HG03095 (cell line): Measurements from ENCODE around the gene CDC42BPB.
"Not testable (repeated sequence)": the region's sequence is repeated elsewhere in the genome, so short reads cannot be mapped to it uniquely, and the experiment has no call there.

Experiments used
- ATAC-seq: cut with Tn5 transposase; IDR thresholded peaks from one replicate; pipeline ENCODE4 v1.9.1; 2021; ENCODE audit warnings: moderate library complexity; ENCODE audit not compliant: unreplicated experiment

Gene CDC42BPB

GRCh38 chr14:102930138-102930752 is 127.1 kb downstream of the CDC42BPB start:
- ATAC-seq, result no peak

- ATAC-seq, result no peak
These were observed 127.9 kb downstream of the CDC42BPB start for GRCh38 chr14:102929241-102930137.

GRCh38 chr14:102928412-102929240 is 128.7 kb downstream of the CDC42BPB start:
- ATAC-seq, result peak; percentile 50

GRCh38 chr14:102927878-102928411 is 129.4 kb downstream of the CDC42BPB start:
- ATAC-seq, result no peak

- no peak for ATAC-seq
These were observed 129.9 kb downstream of the CDC42BPB start for GRCh38 chr14:102927346-102927877.

GRCh38 chr14:102926840-102927239 is 130.5 kb downstream of the CDC42BPB start:
- not testable (repeated sequence) for ATAC-seq

- no peak for ATAC-seq
These were observed 131.2 kb downstream of the CDC42BPB start for GRCh38 chr14:102926104-102926503.

- ATAC-seq, result no peak
These were observed 131.7 kb downstream of the CDC42BPB start for GRCh38 chr14:102925646-102926045.

- ATAC-seq, result no peak
These were observed 132.4 kb downstream of the CDC42BPB start for GRCh38 chr14:102924632-102925588.

GRCh38 chr14:102923925-102924486 is 133.3 kb downstream of the CDC42BPB start:
- no peak for ATAC-seq

- ATAC-seq, result no peak
These were observed 134.0 kb downstream of the CDC42BPB start for GRCh38 chr14:102923201-102923924.

GRCh38 chr14:102922490-102923200 is 134.7 kb downstream of the CDC42BPB start, which contains the start of gene AMN:
TSS of gene AMN (plus strand) at chr14:102922663. CDS start at chr14:102922689, 26 bp downstream.
- no peak for ATAC-seq

GRCh38 chr14:102920998-102921304 is 136.4 kb downstream of the CDC42BPB start:
- ATAC-seq, result no peak

GRCh38 chr14:102920273-102920997 is 136.9 kb downstream of the CDC42BPB start:
- no peak for ATAC-seq

GRCh38 chr14:102918438-102918837 is 138.9 kb downstream of the CDC42BPB start:
- no peak for ATAC-seq

- ATAC-seq, result no peak
These were observed 139.7 kb downstream of the CDC42BPB start for GRCh38 chr14:102917469-102918211.

- ATAC-seq, result no peak
These were observed 140.3 kb downstream of the CDC42BPB start for GRCh38 chr14:102917056-102917385.
